ENCODE measurements around the gene PPM1H. TPM values are rescaled to one million over a fixed set of nuclear protein-coding genes. Genes with fewer than 3 reads are reported as not detected.

Gene PPM1H
- total RNA-seq, 4 donors from 2014 or later: 1.7 to 7.4 (median 3.4) TPM

DNA sequence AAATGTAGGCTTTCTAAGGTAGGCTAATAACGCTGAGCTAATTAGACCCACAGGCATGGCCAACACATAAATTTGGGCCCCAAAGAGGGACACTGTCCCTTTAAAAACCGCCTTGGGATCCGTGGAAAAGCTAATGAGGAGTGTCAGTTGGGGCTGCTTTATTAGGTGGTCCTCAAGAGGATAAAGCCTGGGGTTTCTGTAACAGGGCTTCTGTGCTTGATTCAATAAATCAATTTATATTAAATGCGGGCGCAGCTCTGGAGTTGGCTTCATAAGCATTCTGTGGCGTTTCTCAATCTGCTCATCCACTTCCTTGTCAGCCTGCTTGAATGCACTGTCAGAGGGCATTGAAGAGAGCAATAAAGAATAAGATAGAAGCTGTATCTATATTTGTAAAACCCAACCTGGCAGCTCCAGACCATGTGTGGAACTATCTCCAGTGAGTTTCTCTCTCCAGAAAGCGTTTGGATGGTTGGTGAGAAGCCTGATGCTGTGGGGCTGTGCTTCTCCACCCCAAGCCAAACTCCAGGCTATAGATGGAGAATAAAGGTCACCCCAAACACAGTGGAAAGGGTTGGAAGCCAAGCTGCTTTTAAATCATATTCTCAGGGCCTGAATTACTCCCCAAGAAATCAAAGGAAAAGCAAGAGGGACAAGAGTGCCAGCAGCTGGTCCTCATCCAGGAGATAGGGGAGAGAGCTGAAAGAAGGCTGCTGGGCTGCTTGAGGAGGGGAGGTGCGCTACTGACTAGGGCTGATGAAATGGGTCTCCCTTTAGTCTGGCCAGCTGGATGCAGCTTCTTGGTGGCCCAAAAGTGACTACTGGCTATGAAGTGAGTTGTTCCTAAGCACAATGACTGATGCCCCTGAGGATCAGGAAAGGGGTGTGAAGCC, 222.0 kb downstream of the PPM1H start:
- Histone ChIP-seq H3K27ac (no peak overlapping the region), H3K36me3 (no peaks in the 10 kb centered on the region), H3K27me3 (no peaks in the 10 kb centered on the region), H3K4me1 (no peaks in the 10 kb centered on the region), H3K4me3 (no peak overlapping the region), H3K9me3 (no peaks in the 10 kb centered on the region)
- DNase-seq: no peak
- TF ChIP-seq CTCF (IDR thresholded peaks at IDR 0.05): no peak
- no peak for TF ChIP-seq POLR2A (IDR thresholded peaks at IDR 0.05)

DNA sequence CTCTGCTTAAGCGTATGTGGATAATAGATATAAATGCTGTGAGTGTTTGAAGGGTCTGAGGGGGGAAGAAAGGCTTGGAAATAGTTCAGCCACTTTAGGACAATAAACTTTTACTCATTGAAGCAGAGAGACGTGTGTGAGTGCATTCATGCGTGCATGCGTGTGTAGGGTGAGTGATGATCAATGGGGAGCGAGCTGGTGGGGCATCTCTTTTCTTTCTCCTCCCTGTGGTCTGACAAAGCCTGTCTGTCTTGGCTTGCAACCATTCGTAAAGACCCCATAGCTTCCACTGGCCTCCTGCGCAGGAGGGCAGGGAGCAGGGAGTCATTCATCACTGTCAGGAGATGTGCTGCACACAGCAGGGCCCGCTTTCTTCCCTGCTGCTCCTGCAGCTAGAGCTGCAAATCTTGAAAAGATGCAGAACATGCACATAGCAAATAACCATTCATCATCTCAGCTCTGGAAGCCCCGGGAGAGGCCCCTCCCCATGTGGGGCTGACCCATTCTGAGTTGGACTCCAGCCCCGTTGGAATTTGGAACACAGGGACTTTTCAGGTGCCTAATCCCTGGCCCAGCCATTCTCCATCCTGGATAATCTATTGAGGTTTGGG, 223.2 kb downstream of the PPM1H start:
- Histone ChIP-seq H3K36me3 (no peaks in the 10 kb centered on the region), H3K27ac (no peak overlapping the region), H3K9me3 (no peaks in the 10 kb centered on the region), H3K4me1 (no peaks in the 10 kb centered on the region), H3K27me3 (no peaks in the 10 kb centered on the region), H3K4me3 (no peak overlapping the region)
- no peak for TF ChIP-seq CTCF (IDR thresholded peaks at IDR 0.05)
- no peak for TF ChIP-seq POLR2A (IDR thresholded peaks at IDR 0.05)
- no peak for DNase-seq

- Histone ChIP-seq H3K9me3 (no peaks in the 10 kb centered on the region), H3K36me3 (no peaks in the 10 kb centered on the region)
- TF ChIP-seq CTCF (IDR thresholded peaks at IDR 0.05) (no peak), POLR2A (IDR thresholded peaks at IDR 0.05) (no peak)
These were observed 225.6 kb downstream of the PPM1H start for GRCh38 chr12:62709311-62709710.

GRCh38 chr12:62707939-62708338, 227.0 kb downstream of the PPM1H start:
- TF ChIP-seq CTCF (IDR thresholded peaks at IDR 0.05) (no peak), POLR2A (IDR thresholded peaks at IDR 0.05) (no peak)
- H3K9me3 ChIP-seq: no peaks in the 10 kb centered on the region
- H3K27ac ChIP-seq: no peak overlapping the region
- no peaks in the 10 kb centered on the region for H3K36me3 ChIP-seq
- no peak for DNase-seq
- H3K27me3 ChIP-seq: no peaks in the 10 kb centered on the region
- no peak overlapping the region for H3K4me3 ChIP-seq
- peaks cover 0 to 6% (median 0%) of the 10 kb centered on the region in 4 donors for H3K4me1 ChIP-seq

More at GRCh38 chr12:62709311-62709710, 225.6 kb downstream of the PPM1H start:
- Histone ChIP-seq H3K4me3 (no peak overlapping the region), H3K27ac (no peak overlapping the region), H3K4me1 (no peaks in the 10 kb centered on the region), H3K27me3 (no peaks in the 10 kb centered on the region)
- no peak for DNase-seq

DNA sequence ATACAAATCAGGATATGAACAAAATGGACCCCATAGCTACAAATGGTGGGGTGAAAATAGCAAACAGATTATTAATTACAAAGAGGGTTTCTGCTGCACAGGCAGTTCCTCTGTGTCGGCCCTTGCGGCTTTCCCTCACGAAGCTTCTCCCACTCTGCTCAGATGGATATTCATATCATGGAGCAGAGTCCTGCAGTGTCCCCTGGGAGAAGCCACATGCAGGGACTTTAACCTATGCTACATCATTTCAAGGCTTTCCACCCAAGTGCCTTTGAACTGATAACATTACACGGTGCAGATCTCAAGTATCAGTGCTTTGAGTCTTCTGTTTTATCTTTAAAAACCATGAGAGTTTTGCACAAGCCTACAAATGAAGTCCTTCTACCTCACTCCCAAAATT, 229.1 kb downstream of the PPM1H start:
- no peak overlapping the region for H3K27ac ChIP-seq
- no peak for TF ChIP-seq CTCF (IDR thresholded peaks at IDR 0.05)
- no peak for TF ChIP-seq POLR2A (IDR thresholded peaks at IDR 0.05)
- H3K27me3 ChIP-seq: no peaks in the 10 kb centered on the region
- no peaks in the 10 kb centered on the region for H3K9me3 ChIP-seq
- H3K4me1 ChIP-seq: peaks cover 0 to 7% (median 0%) of the 10 kb centered on the region in 4 donors
- no peak for DNase-seq
- H3K4me3 ChIP-seq: no peak overlapping the region
- H3K36me3 ChIP-seq: no peaks in the 10 kb centered on the region
